Endothelial cell of umbilical vein (primary cell): ENCODE measurements around the gene IL17RD.

Source experiments
- EZH2 ChIP-seq: IDR thresholded peaks from 2 replicates; pipeline ENCODE4 v1.6.1; 2012; ENCODE audit warnings: borderline replicate concordance, low read depth, mild to moderate bottlenecking, moderate library complexity, low read length, inconsistent platforms; ENCODE audit not compliant: severe bottlenecking
- JUN ChIP-seq: IDR thresholded peaks from 2 replicates; pipeline ENCODE4 v1.6.1; 2011; ENCODE audit warnings: borderline replicate concordance, low read depth; ENCODE audit not compliant: insufficient read length, insufficient read depth
- POLR2A ChIP-seq: IDR thresholded peaks from 2 replicates; pipeline ENCODE4 v1.6.1; 2012; ENCODE audit warnings: low read depth, mild to moderate bottlenecking, control low read depth, low read length
- POLR2AphosphoS5 ChIP-seq: IDR thresholded peaks from 2 replicates; pipeline ENCODE4 v1.6.1; 2012; ENCODE audit warnings: low read depth, mild to moderate bottlenecking, control low read depth, low read length, moderate library complexity; ENCODE audit not compliant: insufficient read depth
- TF ChIP-seq, protein P1 (sequence below): IDR thresholded peaks from 2 replicates; pipeline ENCODE4 v1.6.1; 2011; ENCODE audit not compliant: insufficient read depth, insufficient read length
- TF ChIP-seq, protein P2 (sequence below), 2 donors: IDR thresholded peaks; 1 replicate in 1 of 2; 2 replicates in 1 of 2; pipeline ENCODE4 v1.5.1; 2011; ENCODE audit warnings: low read length in 2 of 2, mild to moderate bottlenecking in 2 of 2, moderate library complexity in 2 of 2, control low read depth in 1 of 2, inconsistent platforms in 1 of 2, low read depth in 1 of 2; ENCODE audit not compliant: insufficient read depth in 1 of 2; ENCODE audit errors: extremely low read depth in 1 of 2

DNA sequence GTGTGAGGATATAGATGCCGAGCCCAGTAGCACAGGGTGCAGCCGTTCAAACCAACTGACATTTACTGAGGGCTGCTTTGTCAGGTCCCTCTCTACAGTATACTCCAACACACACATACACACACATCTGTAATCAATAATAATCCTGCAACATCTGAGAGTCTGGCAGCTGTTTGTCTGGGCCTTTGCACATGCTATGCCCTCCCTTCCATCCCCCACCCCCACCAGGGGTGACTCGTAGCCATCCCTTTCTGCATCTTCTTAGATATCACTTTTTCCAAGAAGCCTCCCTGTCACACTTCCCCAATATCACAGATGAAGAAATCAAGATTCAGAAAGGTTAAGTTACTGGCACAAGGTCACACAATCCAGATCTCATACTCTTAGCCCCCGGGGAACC, 91.0 kb downstream of the IL17RD start:
- no peak for TF ChIP-seq JUN
- TF ChIP-seq, protein P1, sequence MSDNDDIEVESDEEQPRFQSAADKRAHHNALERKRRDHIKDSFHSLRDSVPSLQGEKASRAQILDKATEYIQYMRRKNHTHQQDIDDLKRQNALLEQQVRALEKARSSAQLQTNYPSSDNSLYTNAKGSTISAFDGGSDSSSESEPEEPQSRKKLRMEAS = no peak
- no peak for TF ChIP-seq EZH2
- TF ChIP-seq, protein P2, sequence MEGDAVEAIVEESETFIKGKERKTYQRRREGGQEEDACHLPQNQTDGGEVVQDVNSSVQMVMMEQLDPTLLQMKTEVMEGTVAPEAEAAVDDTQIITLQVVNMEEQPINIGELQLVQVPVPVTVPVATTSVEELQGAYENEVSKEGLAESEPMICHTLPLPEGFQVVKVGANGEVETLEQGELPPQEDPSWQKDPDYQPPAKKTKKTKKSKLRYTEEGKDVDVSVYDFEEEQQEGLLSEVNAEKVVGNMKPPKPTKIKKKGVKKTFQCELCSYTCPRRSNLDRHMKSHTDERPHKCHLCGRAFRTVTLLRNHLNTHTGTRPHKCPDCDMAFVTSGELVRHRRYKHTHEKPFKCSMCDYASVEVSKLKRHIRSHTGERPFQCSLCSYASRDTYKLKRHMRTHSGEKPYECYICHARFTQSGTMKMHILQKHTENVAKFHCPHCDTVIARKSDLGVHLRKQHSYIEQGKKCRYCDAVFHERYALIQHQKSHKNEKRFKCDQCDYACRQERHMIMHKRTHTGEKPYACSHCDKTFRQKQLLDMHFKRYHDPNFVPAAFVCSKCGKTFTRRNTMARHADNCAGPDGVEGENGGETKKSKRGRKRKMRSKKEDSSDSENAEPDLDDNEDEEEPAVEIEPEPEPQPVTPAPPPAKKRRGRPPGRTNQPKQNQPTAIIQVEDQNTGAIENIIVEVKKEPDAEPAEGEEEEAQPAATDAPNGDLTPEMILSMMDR (IDR thresholded peaks at IDR 0.05; ENCODE audit: extremely low read depth in 1 of 2, insufficient read depth in 1 of 2, low read depth in 1 of 2, low read length in 2 of 2) = no peak
- no peak for TF ChIP-seq POLR2AphosphoS5
- TF ChIP-seq POLR2A = no peak
